DMS 273 treated with DMSO at 0.1 percent for 48 hours (cell line): ENCODE measurements around the gene GFOD1.
"Not testable (repeated sequence)": the region's sequence is repeated elsewhere in the genome, so short reads cannot be mapped to it uniquely, and the experiment has no call there.

Experiments used
- DNase-seq: peaks from one replicate; lab custom pipeline; 2025; lab: John Stamatoyannopoulos, UW

The GFOD1 gene

GRCh38 chr6:13463941-13464340 lies 23.5 kb downstream of the GFOD1 start:
- no peak for DNase-seq

- no peak for DNase-seq
Measured at GRCh38 chr6:13463328-13463717, 24.1 kb downstream of the GFOD1 start.

DNA sequence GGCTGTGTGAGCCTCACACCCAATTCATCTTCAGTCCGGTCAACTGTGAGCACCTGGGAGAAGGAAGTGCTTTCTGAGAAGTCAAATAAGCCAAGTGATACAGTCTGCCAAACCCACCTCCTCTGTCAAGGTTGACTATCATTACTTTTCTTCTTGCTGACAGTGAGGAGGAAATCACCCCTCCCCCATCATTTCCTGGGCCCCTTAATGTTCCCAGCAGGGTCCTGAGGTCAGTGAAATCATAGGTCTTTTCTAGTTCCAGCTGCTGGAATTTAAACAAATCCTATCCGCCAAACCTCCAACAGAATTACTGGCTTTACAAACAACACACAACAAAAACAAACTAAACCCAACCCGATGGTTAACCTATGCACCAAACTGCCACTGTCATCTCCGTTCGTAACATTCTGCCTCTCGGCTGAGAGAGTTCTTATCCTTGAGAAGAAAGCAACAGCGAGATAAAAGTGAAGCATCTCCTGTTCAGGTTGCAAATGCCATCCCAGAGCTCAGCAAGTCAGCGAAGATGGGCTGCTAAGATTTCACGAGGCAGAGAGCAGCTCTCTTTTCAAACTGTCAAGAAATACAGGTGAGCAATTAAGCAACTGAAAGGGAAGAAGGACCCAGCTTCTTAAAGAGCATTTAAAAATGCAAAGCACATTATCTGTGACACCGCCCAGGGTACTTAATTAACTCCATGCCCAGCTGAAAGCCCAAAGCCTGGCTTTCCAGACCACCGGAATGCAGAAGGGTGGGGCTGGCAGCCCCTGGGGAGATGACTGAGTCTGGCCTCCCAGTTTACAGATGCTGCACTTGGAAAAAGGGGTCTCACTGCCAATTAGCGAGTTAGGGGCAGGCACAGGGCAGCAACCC lies 24.7 kb downstream of the GFOD1 start:
- no peak for DNase-seq

GRCh38 chr6:13461805-13462204 lies 25.6 kb downstream of the GFOD1 start:
- no peak for DNase-seq

- no peak for DNase-seq
Measured at GRCh38 chr6:13461307-13461706, 26.1 kb downstream of the GFOD1 start.

DNA sequence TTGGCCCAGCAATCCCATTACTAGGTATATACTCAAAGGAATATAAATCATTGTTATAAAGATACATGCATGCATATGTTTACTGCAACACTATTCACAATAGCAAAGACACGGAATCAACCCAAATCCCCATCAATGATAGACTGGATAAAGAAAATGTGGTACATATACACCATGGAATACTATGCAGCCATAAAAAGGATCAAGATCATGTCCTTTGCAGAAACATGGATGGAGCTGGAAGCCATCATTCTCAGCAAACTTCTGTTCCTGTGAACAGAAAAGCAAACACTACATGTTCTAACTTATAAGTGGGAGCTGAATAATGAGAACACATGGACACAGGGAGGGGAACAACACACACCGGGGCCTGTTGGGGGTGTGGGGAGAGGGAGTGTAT lies 27.1 kb downstream of the GFOD1 start:
- not testable (repeated sequence) for DNase-seq

GRCh38 chr6:13457577-13457976 lies 29.8 kb downstream of the GFOD1 start:
- no peak for DNase-seq

DNA sequence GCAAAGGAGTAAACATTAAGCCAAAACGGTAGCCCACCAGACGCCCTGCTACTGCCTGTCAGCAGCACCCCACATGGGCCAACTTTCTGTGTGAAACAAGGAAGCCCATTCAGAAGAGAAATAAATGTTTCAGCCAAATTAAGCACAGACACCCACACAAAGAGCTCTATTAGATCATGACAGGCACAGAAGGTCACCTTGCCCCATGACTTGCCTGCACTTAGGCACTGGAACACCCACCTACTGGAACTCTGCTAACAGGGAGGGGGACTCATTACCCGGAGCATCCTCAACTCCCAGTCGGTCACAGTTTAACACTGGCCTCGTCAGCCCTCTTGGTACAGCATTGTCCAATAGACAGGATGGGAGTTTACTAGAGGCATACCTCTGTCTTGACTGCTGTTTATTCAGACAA lies 31.8 kb downstream of the GFOD1 start:
- DNase-seq, result no peak

GRCh38 chr6:13454286-13455221 lies 32.8 kb downstream of the GFOD1 start:
- no peak for DNase-seq

DNA sequence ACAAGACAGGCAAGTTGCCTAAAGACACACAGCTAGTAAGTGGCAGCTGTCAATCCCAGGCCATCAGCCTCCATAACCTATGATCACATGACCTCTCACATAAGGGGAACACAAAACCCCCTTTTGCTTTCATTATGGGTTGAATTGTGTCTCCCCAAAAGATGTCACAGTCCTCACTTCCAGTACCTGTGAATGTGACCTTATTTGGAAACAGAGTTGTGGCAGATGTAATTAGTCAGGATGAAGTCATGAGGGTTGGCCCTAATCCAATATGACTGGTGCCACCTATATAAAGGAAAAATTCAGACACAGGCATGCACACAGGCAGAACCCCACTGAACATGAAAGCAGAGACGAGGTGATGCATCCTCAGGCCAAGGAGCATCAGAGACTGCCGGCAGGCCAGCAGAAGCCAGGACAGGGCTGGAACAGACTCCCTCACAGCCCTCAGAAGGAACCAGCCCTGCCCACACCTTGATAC lies 33.6 kb downstream of the GFOD1 start:
- DNase-seq, result no peak

- no peak for DNase-seq
Measured at GRCh38 chr6:13453153-13453552, 34.2 kb downstream of the GFOD1 start.

GRCh38 chr6:13452346-13453117 lies 34.9 kb downstream of the GFOD1 start:
- no peak for DNase-seq

GRCh38 chr6:13451181-13451895 lies 36.1 kb downstream of the GFOD1 start:
- no peak for DNase-seq

- no peak for DNase-seq
Measured at GRCh38 chr6:13450628-13451027, 36.8 kb downstream of the GFOD1 start.

DNA sequence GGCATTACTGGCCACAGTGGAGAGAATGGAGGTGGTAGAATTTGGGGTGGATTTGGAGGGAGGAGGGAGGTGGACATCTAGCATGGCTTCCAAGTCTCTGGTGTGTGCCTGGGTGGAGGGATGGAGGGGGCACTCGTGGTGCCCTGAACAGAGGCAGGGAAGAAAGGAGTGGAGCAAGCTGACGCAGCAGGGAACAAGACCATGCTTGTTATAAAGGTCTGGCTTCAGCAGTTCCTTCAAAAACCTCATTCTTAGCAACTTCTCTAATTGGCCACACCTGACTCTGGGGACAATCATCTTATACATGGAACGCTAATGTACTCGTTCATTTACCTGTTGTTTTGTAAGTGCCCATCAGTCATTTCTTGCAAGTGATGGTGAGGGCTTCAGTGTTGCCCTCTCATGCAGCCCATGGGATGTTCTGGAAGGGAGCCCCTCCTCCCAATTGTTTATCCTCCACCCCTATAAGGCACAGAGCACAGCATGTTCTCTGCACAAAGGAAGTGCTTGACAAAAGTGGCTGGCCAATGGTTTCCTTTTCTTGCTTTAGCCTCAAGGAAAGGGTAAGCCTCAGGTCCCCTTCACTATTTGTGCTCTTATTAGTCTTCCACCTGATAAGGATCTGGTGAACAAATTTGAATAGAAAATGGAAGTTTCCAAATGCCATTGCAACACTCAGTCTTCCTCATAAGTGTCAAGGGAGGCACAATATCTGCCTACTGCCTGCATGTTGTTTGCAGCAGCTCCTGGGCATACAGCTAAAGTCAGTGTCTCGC lies 39.3 kb downstream of the GFOD1 start:
- no peak for DNase-seq

DNA sequence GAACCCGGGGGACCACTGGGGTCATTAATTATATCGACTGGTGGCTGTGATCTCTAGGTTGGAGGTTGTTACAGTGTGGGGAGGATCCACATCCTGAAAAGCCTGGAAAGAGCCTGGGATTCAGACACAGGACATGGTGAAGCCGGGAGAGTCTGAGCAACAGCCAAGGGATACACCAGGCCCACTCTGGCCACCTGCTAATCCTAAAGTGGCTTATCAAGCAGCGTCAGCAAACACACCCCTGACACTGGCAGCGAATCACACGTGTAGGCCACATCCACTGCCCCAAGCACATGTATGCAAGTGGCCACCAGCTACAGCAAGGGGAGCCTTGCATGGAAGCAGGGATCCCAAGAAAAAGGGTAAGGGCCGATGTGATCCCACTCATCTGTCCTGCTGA lies 41.0 kb downstream of the GFOD1 start:
- DNase-seq, result no peak

DNA sequence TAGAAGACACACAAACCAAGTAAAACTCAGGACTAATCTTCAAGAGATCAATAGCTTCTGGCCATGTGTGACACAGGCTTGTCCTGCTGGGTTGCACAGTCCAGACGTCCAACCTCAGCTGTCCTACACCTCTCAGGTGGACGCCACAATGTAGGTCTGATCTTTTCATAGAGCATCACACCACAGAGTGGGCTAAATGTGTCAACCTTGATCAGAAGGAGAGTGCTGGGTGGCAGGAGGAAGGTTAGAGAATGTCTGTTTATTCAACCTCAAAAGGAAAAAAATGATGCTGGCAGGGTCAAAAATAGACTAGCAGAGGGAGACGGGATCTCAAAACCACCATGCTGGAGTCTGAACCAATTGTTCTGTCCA lies 41.7 kb downstream of the GFOD1 start:
- no peak for DNase-seq

DNA sequence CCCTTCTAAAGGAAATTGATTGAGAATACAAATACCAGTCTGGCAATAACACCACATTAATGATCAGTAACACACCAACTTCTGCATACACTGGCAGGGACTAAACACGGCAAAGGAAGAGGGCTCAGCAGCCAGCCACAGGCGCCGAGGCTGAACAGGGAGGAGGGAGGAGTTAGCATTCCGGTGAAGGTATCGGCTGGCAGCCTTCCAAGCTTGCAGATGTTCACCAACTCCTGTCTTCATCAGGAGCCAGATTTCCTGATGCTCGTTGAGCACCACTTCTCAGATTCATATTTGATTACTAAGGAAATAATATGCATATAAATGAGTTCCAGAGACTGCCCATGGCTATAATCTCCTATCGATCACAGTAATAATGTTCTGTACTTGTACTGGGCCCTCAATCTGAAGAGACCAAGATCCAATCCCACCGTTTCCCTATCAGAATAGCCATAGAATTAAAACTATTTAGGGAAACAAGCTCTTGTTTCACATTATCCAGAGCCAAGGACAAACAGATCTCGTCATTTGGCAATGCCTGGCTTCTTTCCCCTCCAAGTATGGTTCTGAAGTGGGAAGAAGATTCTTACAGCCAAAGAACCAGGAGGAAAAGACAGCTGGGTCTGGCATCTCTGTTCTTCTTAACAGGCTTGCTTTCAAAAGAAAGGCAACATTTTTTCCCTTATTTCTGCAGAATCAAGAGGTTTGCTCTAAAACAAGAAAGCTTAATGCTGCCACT lies 42.2 kb downstream of the GFOD1 start:
- peak; percentile 53 for DNase-seq

- no peak for DNase-seq
Measured at GRCh38 chr6:13444604-13445003, 42.8 kb downstream of the GFOD1 start.

GRCh38 chr6:13443978-13444377 lies 43.4 kb downstream of the GFOD1 start:
- not testable (repeated sequence) for DNase-seq
